Naive thymus-derived CD4-positive, alpha-beta T cell (primary cell): ENCODE data around the gene CAPS. TPM values are rescaled to one million over a fixed set of nuclear protein-coding genes. Genes with fewer than 3 reads are reported as not detected.

ENCODE experiments used
- ATAC-seq: fragments of 150-1000 bp; cut with Tn5 transposase; 2 replicates; pipeline ENCODE4 v1.10.0; 2021; ENCODE audit warnings: mild to moderate bottlenecking, moderate library complexity
- CTCF ChIA-PET: fragments of 350-600 bp; sonication (Branson Sonifier 250); formaldehyde crosslinking; loops from one replicate; lab custom pipeline; 2021; ENCODE audit warnings: antibody characterized with exemption; lab: Charles Lee
- POLR2A ChIA-PET: fragments of 350-600 bp; sonication (Branson Sonifier 250); formaldehyde crosslinking; loops from one replicate; lab custom pipeline; 2021; ENCODE audit warnings: antibody characterized with exemption, inconsistent platforms; lab: Charles Lee
- DNase-seq, 9 donors: peaks; one replicate each; pipeline versions ENCODE4 v3.0.0 to v3.0.0-alpha.2; 2020 to 2022; ENCODE audit warnings: mixed read lengths in 1 of 9
- H3K27ac ChIP-seq: one replicate; pipeline ENCODE4 v1.7.0; 2013; ENCODE audit warnings: mild to moderate bottlenecking, low read depth, low read length, moderate library complexity
- H3K27me3 ChIP-seq, 2 donors: one replicate each; pipeline ENCODE4 v1.7.0; 2013; ENCODE audit warnings: low read length in 2 of 2, mild to moderate bottlenecking in 2 of 2, moderate library complexity in 2 of 2; ENCODE audit not compliant: control insufficient read depth in 2 of 2, insufficient read depth in 2 of 2
- H3K36me3 ChIP-seq, 3 experiments: 1 replicate in 2 of 3; 2 replicates in 1 of 3; pipeline ENCODE4 v1.7.0; 2013; ENCODE audit warnings: low read length in 3 of 3, mild to moderate bottlenecking in 3 of 3, moderate library complexity in 1 of 3; ENCODE audit not compliant: insufficient read depth in 3 of 3, control insufficient read depth in 2 of 3
- H3K4me1 ChIP-seq, 2 donors: one replicate each; pipeline ENCODE4 v1.7.0; 2013; ENCODE audit warnings: low read length in 2 of 2, mild to moderate bottlenecking in 2 of 2, moderate library complexity in 1 of 2; ENCODE audit not compliant: control insufficient read depth in 2 of 2, insufficient read depth in 2 of 2
- H3K4me3 ChIP-seq: 2 replicates; pipeline ENCODE4 v1.7.0; 2013; ENCODE audit warnings: mild to moderate bottlenecking, low read length
- H3K9me3 ChIP-seq, 3 experiments: 1 replicate in 2 of 3; 2 replicates in 1 of 3; pipeline ENCODE4 v1.7.0; 2013; ENCODE audit warnings: low read length in 3 of 3; ENCODE audit not compliant: control insufficient read depth in 2 of 3
- H3K27ac Mint-ChIP-seq, 9 donors: one replicate each; pipeline ENCODE4 v1.8.0; 2020 to 2022; ENCODE audit warnings: mixed read lengths in 9 of 9, mild to moderate bottlenecking in 8 of 9, moderate library complexity in 5 of 9, inconsistent platforms in 2 of 9
- H3K27me3 Mint-ChIP-seq, 5 donors: one replicate each; pipeline ENCODE4 v1.8.0; 2021 to 2022; ENCODE audit warnings: mixed read lengths in 5 of 5, mild to moderate bottlenecking in 1 of 5
- H3K36me3 Mint-ChIP-seq, 5 donors: one replicate each; pipeline ENCODE4 v1.8.0; 2020 to 2022; ENCODE audit warnings: mixed read lengths in 5 of 5, mild to moderate bottlenecking in 3 of 5, inconsistent platforms in 1 of 5
- H3K4me1 Mint-ChIP-seq, 7 donors: one replicate each; pipeline ENCODE4 v1.8.0; 2020 to 2022; ENCODE audit warnings: mixed read lengths in 7 of 7, mild to moderate bottlenecking in 3 of 7, inconsistent platforms in 1 of 7
- H3K4me3 Mint-ChIP-seq, 10 donors: one replicate each; pipeline ENCODE4 v1.8.0; 2020 to 2022; ENCODE audit warnings: mild to moderate bottlenecking in 10 of 10, mixed read lengths in 10 of 10, moderate library complexity in 6 of 10, inconsistent platforms in 2 of 10
- H3K9me3 Mint-ChIP-seq, 11 donors: one replicate each; pipeline ENCODE4 v1.8.0; 2020 to 2022; ENCODE audit warnings: mixed read lengths in 11 of 11, mild to moderate bottlenecking in 4 of 11, inconsistent platforms in 1 of 11, moderate library complexity in 1 of 11
- intact Hi-C, 2 donors: fragments of 100-400 bp; cut with micrococcal nuclease; formaldehyde crosslinking; loops; one replicate each; pipeline ENCODE4 v1.15.1; 2023
- polyA plus RNA-seq, 2 donors: library from polyadenylated mRNA; unstranded; fragments of 300-500 nt; fragmentation: Illumina TruSeq; gene quantifications; one replicate each; pipeline ENCODE4 v1.2.3, GENCODE V29; 2021
- total RNA-seq, 6 experiments: library from RNA in 5 of 6; stranded (reverse) in 5 of 6; gene quantifications; 1 replicate in 5 of 6; 2 replicates in 1 of 6; pipeline ENCODE4 v1.2.3 and lab custom pipeline; 2021 to 2026

CAPS gene
- total and polyA plus RNA-seq, 7 experiments from 2014 or later: 1.6 to 80.6 (median 45.2) TPM

GRCh38 chr19:5896365-5897076, 17.5 kb upstream of the CAPS start:
- H3K9me3 Mint-ChIP-seq: no peaks in the 10 kb centered on the region
- no peak overlapping the region for H3K4me3 Mint-ChIP-seq
- H3K36me3 Mint-ChIP-seq: peaks cover 0 to 8% (median 0%) of the 10 kb centered on the region in 5 donors
- Histone ChIP-seq H3K4me1 (no peaks in the 10 kb centered on the region), H3K27ac (no peak overlapping the region), H3K4me3 (no peak overlapping the region), H3K27me3 (no peaks in the 10 kb centered on the region), H3K36me3 (peaks cover 0 to 43% (median 0%) of the 10 kb centered on the region in 3 experiments), H3K9me3 (no peaks in the 10 kb centered on the region)
- H3K27me3 Mint-ChIP-seq: peaks cover 0 to 2% (median 0%) of the 10 kb centered on the region in 5 donors
- ChIA-PET POLR2A (no interaction called here), CTCF (no interaction called here)
- DNase-seq (no peak), ATAC-seq (no peak)
- H3K27ac Mint-ChIP-seq: no peak overlapping the region
- H3K4me1 Mint-ChIP-seq: peaks cover 5 to 15% (median 12%) of the 10 kb centered on the region in 7 donors
- intact Hi-C loops: no loop called here

GRCh38 chr19:5897189-5897969, 16.7 kb upstream of the CAPS start:
- no peak for ATAC-seq
- ChIA-PET CTCF (no interaction called here), POLR2A (no interaction called here)
- Mint-ChIP-seq H3K27me3 (no peaks in the 10 kb centered on the region), H3K4me3 (no peak overlapping the region), H3K9me3 (no peaks in the 10 kb centered on the region), H3K36me3 (peaks cover 0 to 8% (median 0%) of the 10 kb centered on the region in 5 donors), H3K4me1 (peaks cover 7 to 18% (median 12%) of the 10 kb centered on the region in 7 donors), H3K27ac (no peak overlapping the region)
- peaks cover under 1 to 2% of the 10 kb centered on the region in 2 donors for H3K4me1 ChIP-seq
- no peak for DNase-seq
- peaks cover 0 to 43% (median 0%) of the 10 kb centered on the region in 3 experiments for H3K36me3 ChIP-seq
- no peaks in the 10 kb centered on the region for H3K9me3 ChIP-seq
- intact Hi-C loops: no loop called here
- no peaks in the 10 kb centered on the region for H3K27me3 ChIP-seq
- no peak overlapping the region for H3K27ac ChIP-seq
- no peak overlapping the region for H3K4me3 ChIP-seq

GRCh38 chr19:5899728-5900526, 14.1 kb upstream of the CAPS start:
- Mint-ChIP-seq H3K27me3 (no peaks in the 10 kb centered on the region), H3K9me3 (no peaks in the 10 kb centered on the region)

GRCh38 chr19:5900976-5901375, 13.1 kb upstream of the CAPS start:
- ATAC-seq (no peak), DNase-seq (no peak)
- Mint-ChIP-seq H3K27ac (peak overlapping the region in 7 of 9 donors; percentile 3 to 79 (median 73)), H3K36me3 (peaks cover 0 to 8% (median 3%) of the 10 kb centered on the region in 5 donors), H3K4me3 (peak overlapping the region in 6 of 10 donors; percentile 31 to 68 (median 47)), H3K9me3 (no peaks in the 10 kb centered on the region), H3K4me1 (peaks cover 14 to 37% (median 20%) of the 10 kb centered on the region in 7 donors), H3K27me3 (no peaks in the 10 kb centered on the region)
- Histone ChIP-seq H3K9me3 (no peaks in the 10 kb centered on the region), H3K4me3 (no peak overlapping the region), H3K36me3 (peaks cover 0 to 33% (median 0%) of the 10 kb centered on the region in 3 experiments), H3K27me3 (no peaks in the 10 kb centered on the region), H3K4me1 (peaks cover 15 to 18% of the 10 kb centered on the region in 2 donors), H3K27ac (no peak overlapping the region)
- ChIA-PET POLR2A (no interaction called here), CTCF (interaction anchor here (0.6 kb wide), 1 partner anchor 1221 kb away, joined by 3 read pairs; no protein-coding TSS in a partner anchor)
- intact Hi-C loops: loop anchor here (5.0 to 10.0 kb wide), 5 partner anchors 279 to 1499 kb away; partner anchors contain the start of genes CHAF1A (in 1 of the 2), HDGFL2 (in 1 of the 2), KDM4B (in 1 of the 2) and SAFB (in 1 of the 2)

More at GRCh38 chr19:5899728-5900526, 14.1 kb upstream of the CAPS start:
- H3K4me1 Mint-ChIP-seq: peaks cover 14 to 26% (median 19%) of the 10 kb centered on the region in 7 donors
- ATAC-seq (no peak), DNase-seq (no peak)
- peaks cover 8% of the 10 kb centered on the region in 2 donors for H3K4me1 ChIP-seq
- H3K36me3 ChIP-seq: peaks cover 0 to 44% (median 0%) of the 10 kb centered on the region in 3 experiments
- no peak overlapping the region for H3K27ac ChIP-seq
- POLR2A ChIA-PET: interaction anchor here (0.5 to 0.6 kb wide), 2 partner anchors 9 to 72 kb away, joined by 3 read pairs; no protein-coding TSS in a partner anchor
- intact Hi-C loops: loop anchor here (5.0 to 10.0 kb wide), 5 partner anchors 278 to 1498 kb away; partner anchors contain the start of genes CHAF1A (in 1 of the 2), HDGFL2 (in 1 of the 2), KDM4B (in 1 of the 2) and SAFB (in 1 of the 2)
- no peaks in the 10 kb centered on the region for H3K9me3 ChIP-seq
- peak overlapping the region in 3 of 9 donors; percentile 13 to 53 (median 32) for H3K27ac Mint-ChIP-seq
- H3K4me3 ChIP-seq: no peak overlapping the region
- peak overlapping the region in 2 of 10 donors; percentile 23 to 29 for H3K4me3 Mint-ChIP-seq
- H3K27me3 ChIP-seq: no peaks in the 10 kb centered on the region
- CTCF ChIA-PET: no interaction called here
- peaks cover 0 to 8% (median 3%) of the 10 kb centered on the region in 5 donors for H3K36me3 Mint-ChIP-seq

GRCh38 chr19:5903056-5903623, 10.9 kb upstream of the CAPS start:
- DNase-seq (no peak), ATAC-seq (no peak)
- peak overlapping the region; percentile 96 to 100 (median 100) for H3K27ac Mint-ChIP-seq
- Histone ChIP-seq H3K4me3 (peak overlapping the region; percentile 84), H3K27ac (peak overlapping the region; percentile 93), H3K9me3 (no peaks in the 10 kb centered on the region), H3K4me1 (peaks cover 18 to 19% of the 10 kb centered on the region in 2 donors), H3K36me3 (peaks cover 0 to 17% (median 0%) of the 10 kb centered on the region in 3 experiments), H3K27me3 (no peaks in the 10 kb centered on the region)
- peak overlapping the region; percentile 89 to 99 (median 96) for H3K4me3 Mint-ChIP-seq
- no peaks in the 10 kb centered on the region for H3K9me3 Mint-ChIP-seq
- POLR2A ChIA-PET: interaction anchor here (0.5 to 6.0 kb wide), 19 partner anchors 8 to 1262 kb away, joined by 3 to 48 read pairs (median 6); partner anchors contain the start of genes CATSPERD, DUS3L, LONP1 and RPL36
- H3K36me3 Mint-ChIP-seq: peaks cover 3 to 8% (median 4%) of the 10 kb centered on the region in 5 donors
- no peaks in the 10 kb centered on the region for H3K27me3 Mint-ChIP-seq
- intact Hi-C loops: loop anchor here (5.0 to 10.0 kb wide), 5 partner anchors 281 to 1501 kb away; partner anchors contain the start of genes CHAF1A (in 1 of the 2), HDGFL2 (in 1 of the 2), KDM4B (in 1 of the 2) and SAFB (in 1 of the 2)
- H3K4me1 Mint-ChIP-seq: peaks cover 21 to 53% (median 30%) of the 10 kb centered on the region in 7 donors
- CTCF ChIA-PET: interaction anchor here (2.4 kb wide), 1 partner anchor 99 kb away, joined by 8 read pairs; the partner anchor contains the start of gene NRTN
